OCI-LY3 (cell line): ENCODE data around the gene TRPC4AP.

Experiments used
- H2AFZ ChIP-seq: fragments of 200-600, 300-600 bp; shearing (Covaris generic); 2 replicates; pipeline ENCODE4 v1.6.0; 2014; ENCODE audit warnings: antibody characterized with exemption, low read depth, low read length
- H3K27ac ChIP-seq: fragments of 200-600, 300-600 bp; sonication (generic); 2 replicates; pipeline ENCODE4 v1.5.1; 2014; ENCODE audit warnings: mild to moderate bottlenecking, low read length, moderate library complexity, mixed read lengths
- H3K27me3 ChIP-seq: fragments of 200-600, 300-600 bp; sonication (generic); 2 replicates; pipeline ENCODE4 v1.6.1; 2014; ENCODE audit warnings: low read depth, low read length, mixed read lengths
- H3K36me3 ChIP-seq: fragments of 200-600, 300-600 bp; sonication (generic); replicated peaks from 2 replicates; pipeline ENCODE3; 2014; ENCODE audit warnings: low read depth, low read length, mixed read lengths
- H3K4me1 ChIP-seq: fragments of 300-600, 200-600 bp; sonication (generic); 2 replicates; pipeline ENCODE4 v1.6.1; 2014; ENCODE audit warnings: low read length, mixed read lengths
- H3K4me2 ChIP-seq: fragments of 200-600, 300-600 bp; sonication (generic); 2 replicates; pipeline ENCODE4 v1.6.1; 2014; ENCODE audit warnings: low read length, mixed read lengths
- H3K4me3 ChIP-seq: fragments of 300-600, 200-600 bp; sonication (generic); 2 replicates; pipeline ENCODE4 v1.5.1; 2014; ENCODE audit warnings: antibody characterized with exemption, mild to moderate bottlenecking, low read length, moderate library complexity
- H3K79me2 ChIP-seq: fragments of 300-600, 200-600 bp; shearing (Covaris generic); 2 replicates; pipeline ENCODE4 v1.6.1; 2014; ENCODE audit warnings: mild to moderate bottlenecking, low read length, mixed read lengths
- H3K9ac ChIP-seq: fragments of 300-600, 200-600 bp; shearing (Covaris generic); 2 replicates; pipeline ENCODE4 v1.6.0; 2014; ENCODE audit warnings: mild to moderate bottlenecking, low read length, moderate library complexity
- H3K9me3 ChIP-seq: fragments of 200-600, 300-600 bp; shearing (Covaris generic); 2 replicates; pipeline ENCODE4 v1.6.1; 2014; ENCODE audit warnings: low read length, mixed read lengths; ENCODE audit not compliant: insufficient read depth
- H4K20me1 ChIP-seq: fragments of 200-600, 300-600 bp; sonication (generic); 2 replicates; pipeline ENCODE4 v1.6.1; 2016; ENCODE audit warnings: low read length, mixed read lengths; ENCODE audit not compliant: insufficient read depth
- CTCF ChIP-seq: fragments of 200-600, 300-600 bp; sonication (generic); IDR thresholded peaks from 2 replicates; pipeline ENCODE4 v1.5.1; 2014; ENCODE audit warnings: antibody characterized with exemption, low read length, low read depth
- EZH2phosphoT487 ChIP-seq: fragments of 200-600 bp; shearing (Covaris generic); IDR thresholded peaks from 2 replicates; pipeline ENCODE4 v1.6.1; 2018; ENCODE audit warnings: antibody characterized with exemption, mixed run types, low read depth

The TRPC4AP gene

GRCh38 chr20:35021063-35021462 lies 71.5 kb downstream of the TRPC4AP start:
- Histone ChIP-seq H3K36me3 (peaks cover 29% of the 10 kb centered on the region), H3K4me2 (no peak overlapping the region), H4K20me1 (0 out of 2 replicates have a peak, but pooled peaks cover 3% of the 10 kb centered on the region), H3K9ac (no peak overlapping the region), H3K4me1 (peaks cover 4% of the 10 kb centered on the region; the same call in 1 of the 2 replicates), H3K9me3 (no peaks in the 10 kb centered on the region), H3K79me2 (no peaks in the 10 kb centered on the region), H2AFZ (no peak overlapping the region), H3K27me3 (no peaks in the 10 kb centered on the region), H3K4me3 (no peak overlapping the region), H3K27ac (no peak overlapping the region)
- TF ChIP-seq CTCF (no peak), EZH2phosphoT487 (no peak)

GRCh38 chr20:35020108-35020928 lies 72.3 kb downstream of the TRPC4AP start:
- Histone ChIP-seq H4K20me1 (0 out of 2 replicates have a peak, but pooled peaks cover 3% of the 10 kb centered on the region), H3K79me2 (no peaks in the 10 kb centered on the region), H3K27ac (no peak overlapping the region), H3K4me3 (no peak overlapping the region), H3K4me1 (peaks cover under 1% of the 10 kb centered on the region), H3K4me2 (no peak overlapping the region), H3K27me3 (no peaks in the 10 kb centered on the region), H3K36me3 (peaks cover 34% of the 10 kb centered on the region), H3K9ac (no peak overlapping the region), H2AFZ (no peak overlapping the region), H3K9me3 (no peaks in the 10 kb centered on the region)
- TF ChIP-seq EZH2phosphoT487 (no peak), CTCF (no peak)

GRCh38 chr20:35018590-35019371 lies 73.8 kb downstream of the TRPC4AP start:
- H4K20me1 ChIP-seq = 0 out of 2 replicates have a peak, but pooled peaks cover 3% of the 10 kb centered on the region
- TF ChIP-seq EZH2phosphoT487 = no peak
- peaks cover 16% of the 10 kb centered on the region for H3K4me1 ChIP-seq
- H3K79me2 ChIP-seq = no peaks in the 10 kb centered on the region; the same call in 1 of the 2 replicates
- no peaks in the 10 kb centered on the region for H3K27me3 ChIP-seq
- H3K9me3 ChIP-seq = no peaks in the 10 kb centered on the region
- H3K4me3 ChIP-seq = no peak overlapping the region
- H3K4me2 ChIP-seq = no peak overlapping the region
- H3K9ac ChIP-seq = no peak overlapping the region
- H3K27ac ChIP-seq = no peak overlapping the region
- H3K36me3 ChIP-seq = peaks cover 37% of the 10 kb centered on the region
- H2AFZ ChIP-seq = no peak overlapping the region

GRCh38 chr20:35017099-35017835 lies 75.3 kb downstream of the TRPC4AP start:
- H3K9me3 ChIP-seq = no peaks in the 10 kb centered on the region
- no peak overlapping the region for H2AFZ ChIP-seq
- no peak for TF ChIP-seq CTCF
- TF ChIP-seq EZH2phosphoT487 = no peak
- H3K27ac ChIP-seq = no peak overlapping the region
- no peak overlapping the region for H3K9ac ChIP-seq
- no peaks in the 10 kb centered on the region for H3K27me3 ChIP-seq
- H3K4me1 ChIP-seq = peaks cover 20% of the 10 kb centered on the region
- H3K79me2 ChIP-seq = no peaks in the 10 kb centered on the region; the same call in 1 of the 2 replicates
- H3K4me2 ChIP-seq = no peak overlapping the region
- 0 out of 2 replicates have a peak, but pooled peaks cover 3% of the 10 kb centered on the region for H4K20me1 ChIP-seq
- H3K36me3 ChIP-seq = peaks cover 43% of the 10 kb centered on the region
- H3K4me3 ChIP-seq = no peak overlapping the region
